Upper lobe of left lung (tissue), 4 donors: ENCODE measurements around the gene FGF16.

ENCODE experiments used
- EP300 ChIP-seq, 4 donors: sonication (generic); formaldehyde crosslinking; IDR thresholded peaks; one replicate each; pipeline ENCODE4 v1.5.1; 2017; ENCODE audit warnings: antibody characterized with exemption in 4 of 4, control low read depth in 2 of 4
- TF ChIP-seq, protein P1 (sequence below), 6 experiments: fragments of 450-650 bp in 4 of 6; fragments of 200-600 bp in 2 of 6; sonication (generic) in 2 of 6; IDR thresholded peaks; one replicate each; pipeline ENCODE4 v1.5.1; 2016 to 2019; ENCODE audit warnings: antibody characterized with exemption in 6 of 6

DNA sequence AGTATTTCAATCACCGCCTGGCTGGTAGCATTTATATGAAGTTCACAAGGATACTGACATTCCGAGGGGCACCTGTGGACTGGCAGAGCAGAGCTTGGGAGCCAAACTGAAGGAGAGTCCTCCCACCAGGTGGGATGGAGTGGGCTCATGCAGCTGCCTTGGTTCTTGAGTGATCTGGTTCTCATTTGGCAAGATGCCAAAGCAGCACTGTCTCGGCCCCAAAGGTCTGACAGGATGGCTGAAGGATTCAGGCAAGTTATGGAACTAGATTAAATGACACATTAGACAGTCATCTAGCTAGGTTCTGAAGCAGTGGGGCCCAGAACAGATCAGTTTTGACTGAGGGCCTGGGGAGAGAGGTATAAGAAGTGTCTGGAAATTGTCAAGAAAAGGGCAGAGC is 3.2 kb downstream of the FGF16 start:
- TF ChIP-seq, protein P1, sequence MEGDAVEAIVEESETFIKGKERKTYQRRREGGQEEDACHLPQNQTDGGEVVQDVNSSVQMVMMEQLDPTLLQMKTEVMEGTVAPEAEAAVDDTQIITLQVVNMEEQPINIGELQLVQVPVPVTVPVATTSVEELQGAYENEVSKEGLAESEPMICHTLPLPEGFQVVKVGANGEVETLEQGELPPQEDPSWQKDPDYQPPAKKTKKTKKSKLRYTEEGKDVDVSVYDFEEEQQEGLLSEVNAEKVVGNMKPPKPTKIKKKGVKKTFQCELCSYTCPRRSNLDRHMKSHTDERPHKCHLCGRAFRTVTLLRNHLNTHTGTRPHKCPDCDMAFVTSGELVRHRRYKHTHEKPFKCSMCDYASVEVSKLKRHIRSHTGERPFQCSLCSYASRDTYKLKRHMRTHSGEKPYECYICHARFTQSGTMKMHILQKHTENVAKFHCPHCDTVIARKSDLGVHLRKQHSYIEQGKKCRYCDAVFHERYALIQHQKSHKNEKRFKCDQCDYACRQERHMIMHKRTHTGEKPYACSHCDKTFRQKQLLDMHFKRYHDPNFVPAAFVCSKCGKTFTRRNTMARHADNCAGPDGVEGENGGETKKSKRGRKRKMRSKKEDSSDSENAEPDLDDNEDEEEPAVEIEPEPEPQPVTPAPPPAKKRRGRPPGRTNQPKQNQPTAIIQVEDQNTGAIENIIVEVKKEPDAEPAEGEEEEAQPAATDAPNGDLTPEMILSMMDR (IDR thresholded peaks at IDR 0.05): no peak
- no peak for TF ChIP-seq EP300 (IDR thresholded peaks at IDR 0.05)
